Measurements from ENCODE around the gene ATG5.
A peak's percentile ranks its signal among the peaks of the same experiment; 100 is the strongest.

Gene ATG5

DNA sequence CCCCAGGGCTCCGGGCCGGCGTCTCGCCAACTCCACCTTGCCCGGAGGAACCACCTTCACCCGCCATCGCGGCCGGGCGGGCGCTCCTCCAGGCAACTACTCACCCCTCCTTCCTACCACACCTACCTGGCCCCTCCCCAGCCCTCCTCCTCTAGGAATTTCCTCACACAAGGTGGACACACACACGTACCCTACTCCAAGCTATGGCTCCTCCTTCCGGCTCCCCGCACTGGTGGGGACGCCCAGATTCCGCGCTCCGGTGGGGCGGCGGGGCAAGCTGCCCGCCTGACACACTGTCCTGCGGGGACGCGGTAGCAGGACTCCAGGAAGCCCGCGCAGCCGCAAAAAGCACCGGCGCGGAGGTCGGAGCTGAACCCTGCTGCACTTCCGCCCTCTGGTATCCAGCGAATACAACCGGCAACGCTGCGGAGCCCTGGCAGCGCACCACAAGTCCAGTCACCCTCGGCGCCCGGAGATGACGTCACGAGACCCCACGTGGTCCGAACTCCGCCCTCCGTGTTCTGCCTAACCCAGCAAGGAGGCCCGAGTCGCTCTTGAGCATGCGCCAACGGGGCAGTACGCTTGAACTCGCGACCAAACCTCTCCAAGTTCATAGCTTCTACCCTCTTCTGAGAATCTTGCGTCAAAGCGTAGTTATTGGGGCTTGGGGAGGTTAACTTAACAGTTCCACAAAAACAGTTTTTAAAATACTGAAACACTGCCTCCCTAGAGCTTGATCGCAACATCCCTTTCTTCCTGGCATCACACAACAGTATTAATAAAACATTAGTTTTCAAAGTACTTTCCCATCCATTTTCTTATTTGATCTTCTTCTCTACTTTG, at the start of gene ATG5:
ATG5 (minus strand) TSS at position 425 of the 843 bp plus-strand sequence. CDS start 9,552 bp downstream, outside the sequence.
- peak; percentile 84 for DNase-seq (ENCODE audit: low read depth)

DNA sequence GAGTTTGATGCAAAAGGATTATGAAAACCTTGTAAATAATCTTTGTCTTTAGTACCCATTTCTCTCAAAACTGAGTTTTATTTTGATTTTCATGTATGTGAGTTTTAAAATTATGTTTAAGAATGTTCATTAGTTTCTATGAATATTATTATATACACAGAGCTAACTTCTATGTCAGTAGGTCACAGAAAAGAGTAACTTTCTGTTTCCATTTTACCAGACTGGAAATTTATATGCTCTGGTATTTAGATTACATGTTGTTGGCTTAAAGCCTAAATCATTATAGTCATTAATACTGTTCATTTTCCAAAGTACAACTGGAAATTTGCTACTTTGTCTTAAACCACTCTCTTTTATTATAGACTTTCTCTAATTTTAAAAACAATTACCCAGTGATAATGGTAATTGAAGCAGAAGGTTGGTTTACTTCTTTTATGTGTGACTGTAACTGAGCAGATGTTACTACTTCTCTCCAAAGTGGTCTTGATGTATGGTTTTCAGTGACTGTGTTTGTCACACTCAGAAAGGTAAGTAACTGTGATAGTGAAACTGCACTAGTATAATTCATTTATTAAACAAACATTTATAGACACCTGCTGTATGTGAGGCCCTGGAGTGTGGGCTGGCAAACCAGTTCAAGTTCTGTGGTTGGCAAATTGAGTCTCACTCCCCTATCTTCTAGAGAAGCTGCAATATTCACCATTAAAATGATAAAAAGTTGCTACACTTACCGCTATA, 48.1 kb upstream of the ATG5 start:
- DNase-seq (ENCODE audit: low read depth) = no peak

DNA sequence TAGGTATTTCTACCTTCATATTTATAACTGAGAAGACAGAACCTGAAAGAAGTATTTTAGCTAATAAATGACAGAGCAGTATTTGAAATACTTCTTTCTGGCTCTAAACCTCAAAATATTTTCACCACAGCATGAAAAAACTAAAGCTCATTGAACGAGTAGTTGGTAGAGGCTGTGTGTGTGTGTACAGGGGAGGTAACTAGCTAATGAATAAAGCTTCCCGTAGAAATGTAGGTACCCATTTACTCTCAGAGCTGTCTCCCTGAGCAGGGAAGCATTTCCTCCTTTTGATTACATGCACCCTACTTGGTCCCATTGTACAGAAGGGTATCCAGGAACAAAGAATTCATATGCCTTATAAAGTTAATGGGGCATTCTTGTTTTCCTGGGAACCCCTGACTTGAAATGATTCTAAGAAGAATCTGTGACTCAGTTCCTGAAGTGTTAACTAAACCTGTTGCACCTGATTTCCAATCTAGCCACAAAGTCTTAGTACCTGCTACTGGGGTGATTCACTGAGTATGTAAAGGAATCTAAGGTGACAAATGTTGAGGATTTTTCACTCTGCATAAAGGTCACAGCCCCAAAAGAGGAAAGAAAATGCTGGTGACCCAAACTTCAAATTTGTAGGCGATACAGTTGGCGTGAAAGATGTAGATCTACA, 47.4 kb upstream of the ATG5 start:
- DNase-seq (ENCODE audit: low read depth) = no peak

DNA sequence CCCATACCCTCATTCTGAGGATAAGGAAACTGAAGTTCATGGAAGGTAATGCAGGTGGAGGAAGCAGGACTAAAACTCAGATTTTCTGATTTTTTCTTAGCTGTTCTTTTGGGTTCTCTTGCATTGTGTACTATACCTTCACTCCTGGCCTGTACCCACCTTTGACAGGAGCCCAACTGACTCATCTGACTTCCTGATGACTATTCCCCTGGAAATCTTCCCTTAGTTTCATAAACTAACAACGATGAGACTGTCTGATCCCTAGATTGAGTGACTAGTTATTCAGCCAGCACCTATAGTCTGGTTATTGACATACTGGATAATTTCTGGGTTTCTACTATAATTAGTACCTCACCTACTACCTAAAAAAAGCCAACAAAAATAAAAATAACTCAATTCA, 45.1 kb upstream of the ATG5 start:
- DNase-seq (ENCODE audit: low read depth) = no peak

DNA sequence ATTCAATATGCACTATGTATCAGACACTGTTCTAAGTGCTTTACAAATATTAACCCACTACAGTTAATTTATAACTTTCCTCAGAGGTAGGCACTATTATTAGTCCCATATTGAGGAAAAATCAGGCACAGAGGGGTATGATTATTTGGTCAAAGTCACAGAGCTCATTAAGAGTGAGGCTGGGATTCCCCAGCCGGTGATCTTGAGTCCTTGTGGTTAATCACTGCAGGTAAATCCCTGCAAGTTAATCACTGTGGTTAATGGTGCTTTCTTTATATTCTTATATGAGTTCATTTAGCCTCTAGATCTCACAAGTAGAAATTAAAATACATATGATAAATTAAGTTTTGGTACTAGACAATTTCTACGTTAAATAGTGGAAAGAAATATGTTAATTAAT, 44.2 kb upstream of the ATG5 start:
- DNase-seq (ENCODE audit: low read depth) = no peak

DNA sequence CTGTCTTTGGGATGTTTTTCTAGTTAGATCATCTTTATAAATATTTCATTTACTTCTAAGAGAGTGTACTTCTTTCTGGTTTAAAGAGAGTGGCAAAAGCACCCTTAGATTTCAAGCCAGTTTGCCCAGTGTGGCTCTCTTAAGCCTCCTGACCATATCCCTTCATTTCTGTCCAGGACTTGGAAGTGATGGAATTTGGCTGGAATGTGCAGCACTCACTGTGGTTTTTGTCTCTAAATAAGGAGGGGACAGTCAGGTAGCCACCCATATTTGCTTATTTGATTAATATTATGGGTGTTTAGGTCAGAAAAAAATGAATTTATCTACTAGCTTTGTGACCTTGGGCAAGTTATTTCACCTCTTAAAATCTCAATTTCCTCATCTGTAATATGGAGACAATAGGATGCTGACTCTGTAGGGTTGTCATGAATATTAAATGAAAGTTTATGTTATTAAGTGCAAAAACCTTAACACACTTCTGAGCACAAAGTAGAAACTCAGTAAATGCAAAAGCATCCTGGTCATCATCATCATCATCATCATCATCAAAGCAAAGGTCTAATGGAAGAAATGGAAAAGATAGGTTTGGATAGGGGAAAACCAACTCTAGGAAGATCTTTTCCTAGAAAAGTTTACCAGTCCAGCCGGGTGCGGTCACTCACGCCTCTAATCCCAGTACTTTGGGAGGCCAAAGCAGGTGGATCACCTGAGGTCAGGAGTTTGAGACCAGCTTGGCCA, 38.0 kb upstream of the ATG5 start:
- no peak for DNase-seq (ENCODE audit: low read depth)

DNA sequence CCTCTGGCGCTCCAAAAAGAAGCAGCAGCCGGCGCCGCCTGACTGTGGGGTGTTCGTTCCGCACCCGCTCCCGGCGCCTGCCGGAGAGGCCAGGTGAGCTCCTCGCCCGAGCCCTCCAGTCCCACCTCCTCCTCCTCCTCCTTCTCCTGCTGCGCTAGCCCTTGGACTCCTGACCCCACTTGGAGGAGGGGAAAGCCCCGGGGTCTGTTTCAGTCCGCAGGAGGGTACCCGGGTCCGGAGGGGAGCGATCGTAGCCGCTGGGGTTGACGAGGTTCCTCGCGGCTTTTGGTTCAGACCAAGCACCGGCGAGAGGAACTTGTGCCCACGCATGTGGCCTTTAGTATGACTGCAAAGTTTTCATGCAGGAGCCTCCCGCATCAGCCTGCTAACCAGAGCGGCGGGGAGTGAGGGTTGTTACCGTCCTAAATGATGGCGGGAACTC, 35.5 kb upstream of the ATG5 start:
- no peak for DNase-seq (ENCODE audit: low read depth)

DNA sequence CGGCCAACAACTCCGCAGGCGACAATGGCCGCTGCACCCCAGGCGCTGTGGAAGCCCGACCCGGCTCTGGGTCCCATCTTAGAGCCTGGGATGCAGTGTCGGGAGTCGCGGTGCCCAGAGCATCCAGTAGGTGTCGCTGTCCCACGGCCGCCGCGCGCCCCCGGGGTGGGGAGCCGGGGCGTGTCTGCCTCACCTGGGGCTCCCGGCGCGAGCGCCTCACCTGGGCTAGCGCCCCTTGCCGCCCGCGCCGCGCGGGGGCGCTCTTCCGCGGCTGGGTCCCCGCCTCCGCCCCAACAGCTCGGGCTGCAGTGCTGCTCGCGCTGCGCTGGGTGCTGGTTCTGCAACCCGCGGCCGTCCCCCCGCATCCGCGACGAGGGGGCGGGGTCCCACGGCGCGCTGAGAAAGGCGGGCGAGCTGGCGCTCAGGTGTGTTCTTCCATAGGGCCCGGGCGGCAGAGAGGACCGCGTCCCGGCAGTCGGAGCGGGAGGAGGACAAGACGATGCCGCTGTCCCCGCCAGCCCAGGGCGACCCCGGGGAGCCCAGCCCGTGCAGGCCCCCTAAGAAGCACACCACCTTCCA, 34.9 kb upstream of the ATG5 start, which contains the start of gene CRYBG1:
CRYBG1 (plus strand) TSS at position 308 of the 579 bp plus-strand sequence; CDS start at position 500, 192 bp downstream.
- no peak for DNase-seq (ENCODE audit: low read depth)

DNA sequence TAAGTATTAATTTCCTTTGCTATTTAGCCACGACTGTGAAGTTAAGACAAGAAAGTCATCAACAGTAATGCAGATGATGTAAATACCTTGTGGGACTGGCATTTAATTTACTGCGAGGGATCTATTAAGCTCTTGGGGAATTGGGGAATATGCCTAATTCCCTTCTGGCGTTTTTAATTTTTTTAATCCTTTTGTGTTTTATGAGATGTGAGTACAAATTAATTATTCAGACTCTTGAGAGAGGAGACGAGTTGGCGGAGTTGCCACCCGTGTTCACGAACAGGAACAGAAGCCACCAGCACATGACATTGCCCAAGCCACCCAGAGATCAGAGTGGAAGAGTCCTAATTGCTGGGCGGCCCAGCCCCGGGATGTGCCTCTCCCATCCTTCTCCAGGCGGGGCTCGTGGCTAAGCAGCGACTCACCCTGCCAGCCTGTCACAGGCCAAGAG, 34.4 kb upstream of the ATG5 start:
- no peak for DNase-seq (ENCODE audit: low read depth)

DNA sequence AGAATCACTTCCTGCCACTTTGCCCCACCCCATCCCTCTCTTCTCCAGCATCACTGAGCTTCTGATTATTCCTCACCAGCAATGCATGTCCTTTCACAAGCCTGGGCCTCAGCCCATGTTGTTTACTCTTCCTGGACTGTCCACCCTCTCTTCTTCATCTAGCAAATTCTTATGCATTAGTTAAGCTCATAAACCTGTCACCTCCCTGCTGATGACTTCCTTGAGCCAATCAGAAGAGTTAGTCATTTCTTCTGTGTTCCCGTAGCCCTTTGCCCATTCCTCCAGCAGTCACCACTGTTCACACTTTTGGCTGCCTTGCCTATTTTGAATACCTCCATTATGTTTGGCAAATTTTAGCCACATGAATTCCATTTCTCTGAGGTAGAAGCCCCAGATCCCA, 30.8 kb upstream of the ATG5 start:
- peak; percentile 23 for DNase-seq (ENCODE audit: low read depth)

DNA sequence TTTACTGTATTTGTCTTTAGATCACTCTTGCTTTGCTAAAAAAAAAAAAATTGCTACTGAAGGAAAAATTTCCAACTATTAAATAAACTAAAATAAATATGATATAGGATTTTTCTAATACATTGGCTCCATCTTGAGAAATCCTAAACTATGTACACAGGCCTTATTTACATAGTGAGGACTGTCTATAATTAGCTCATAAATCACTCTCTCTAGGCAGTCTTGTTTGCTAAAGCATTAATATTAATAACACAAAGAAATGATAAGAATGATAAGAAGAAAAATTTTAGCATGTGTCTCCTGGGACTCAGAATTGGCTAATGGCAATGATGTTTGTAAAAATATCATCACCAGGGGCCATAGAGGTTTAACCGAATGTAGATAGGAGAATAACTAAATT, 21.7 kb upstream of the ATG5 start:
- DNase-seq (ENCODE audit: low read depth) = no peak

DNA sequence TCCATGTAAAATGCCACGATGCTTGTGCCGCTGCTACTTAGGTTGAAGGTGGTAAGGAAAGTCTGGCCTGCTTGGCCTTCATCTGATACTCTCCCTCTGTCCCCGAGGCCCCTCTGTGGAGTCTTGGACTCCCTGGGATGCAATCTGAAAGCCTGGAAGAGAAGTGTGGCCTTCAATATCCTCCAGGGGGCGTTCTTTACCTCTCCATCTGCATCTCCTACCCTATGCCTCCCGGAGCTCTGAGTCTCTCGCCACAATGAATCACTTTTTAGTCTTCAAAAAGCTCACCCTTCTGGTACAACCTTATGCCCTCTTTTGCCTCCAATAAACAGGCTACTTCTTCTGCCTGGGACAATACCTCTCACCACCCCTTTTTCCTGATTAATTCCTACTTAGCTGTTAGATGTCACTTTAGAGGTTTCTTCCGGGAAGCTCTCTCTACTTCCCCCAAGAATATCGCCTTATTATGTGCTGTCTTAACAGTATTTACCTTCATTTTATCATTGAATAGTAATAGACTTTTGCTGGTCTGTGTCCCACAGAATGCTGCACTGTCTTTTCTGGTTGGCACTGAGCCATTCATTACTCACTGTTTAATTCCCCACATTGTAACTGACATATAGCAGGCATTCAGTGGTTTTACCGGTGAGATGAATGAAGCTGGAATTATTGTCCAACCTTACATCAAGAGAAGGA, 13.9 kb upstream of the ATG5 start:
- no peak for DNase-seq (ENCODE audit: low read depth)

DNA sequence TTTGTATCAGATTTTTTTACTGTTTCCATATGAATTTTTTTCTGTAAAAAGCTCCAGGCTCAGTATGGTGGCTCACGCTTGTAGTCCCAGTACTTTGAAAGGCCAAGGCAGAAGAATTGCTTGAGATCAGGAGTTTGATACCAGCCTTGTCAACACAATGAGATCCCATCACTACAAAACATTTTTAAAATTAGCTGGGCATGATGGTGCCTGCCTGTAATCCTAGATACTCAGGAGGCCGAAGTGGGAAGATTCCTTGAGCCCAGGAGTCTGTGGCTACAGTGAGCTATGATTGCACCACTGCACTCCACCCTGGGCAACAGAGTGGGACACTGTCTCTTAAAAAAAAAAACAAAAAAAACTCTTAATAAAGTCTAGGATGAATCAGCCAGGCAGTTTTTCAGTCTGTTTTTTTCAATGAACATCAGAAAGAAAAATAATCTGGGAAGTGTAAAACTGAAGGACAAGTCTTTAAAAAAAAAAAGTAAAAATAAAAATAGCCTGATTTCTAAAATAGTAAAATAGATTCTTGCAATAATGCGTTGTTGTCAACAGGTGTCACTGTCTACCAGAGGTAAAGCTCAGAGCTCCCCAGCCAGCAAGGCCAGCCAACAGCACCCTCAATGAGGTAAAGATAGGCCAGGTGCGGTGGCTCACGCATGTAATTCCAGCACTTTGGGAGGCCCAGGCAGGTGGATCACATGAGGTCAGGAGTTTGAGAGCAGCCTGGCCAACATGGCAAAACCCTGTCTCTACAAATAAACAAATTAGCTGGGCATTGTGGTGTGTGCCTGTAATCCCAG, 9.3 kb upstream of the ATG5 start:
- no peak for DNase-seq (ENCODE audit: low read depth)

DNA sequence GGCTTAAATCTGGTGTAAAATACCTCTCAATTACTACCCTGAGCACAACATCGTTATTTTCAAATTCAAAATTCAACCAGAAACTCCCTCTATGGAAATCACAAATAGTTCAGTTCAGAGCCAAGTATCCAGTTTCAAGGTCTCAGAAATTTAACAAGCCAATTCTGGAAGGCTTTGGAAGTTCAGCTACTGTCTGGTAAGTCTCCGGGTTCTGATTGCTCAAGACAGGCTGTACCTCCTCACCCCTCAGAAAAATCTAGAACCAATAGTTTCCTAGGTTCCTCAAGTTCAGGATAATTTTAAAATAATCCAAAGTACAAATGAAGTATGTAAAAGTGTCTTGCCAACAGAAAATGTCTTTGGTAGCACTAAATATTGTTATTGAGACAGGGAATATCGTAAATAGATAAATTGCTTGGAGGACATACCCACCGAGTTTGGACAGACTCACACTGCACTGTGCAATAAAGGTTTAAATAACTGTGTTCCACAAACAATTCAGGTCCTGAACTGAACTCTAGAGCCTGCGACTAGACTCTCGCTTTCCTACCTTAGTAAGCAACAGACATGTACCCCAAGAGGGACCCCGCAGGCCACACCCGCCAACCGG, 729 bp downstream of the ATG5 start:
- no peak for DNase-seq (ENCODE audit: low read depth)

DNA sequence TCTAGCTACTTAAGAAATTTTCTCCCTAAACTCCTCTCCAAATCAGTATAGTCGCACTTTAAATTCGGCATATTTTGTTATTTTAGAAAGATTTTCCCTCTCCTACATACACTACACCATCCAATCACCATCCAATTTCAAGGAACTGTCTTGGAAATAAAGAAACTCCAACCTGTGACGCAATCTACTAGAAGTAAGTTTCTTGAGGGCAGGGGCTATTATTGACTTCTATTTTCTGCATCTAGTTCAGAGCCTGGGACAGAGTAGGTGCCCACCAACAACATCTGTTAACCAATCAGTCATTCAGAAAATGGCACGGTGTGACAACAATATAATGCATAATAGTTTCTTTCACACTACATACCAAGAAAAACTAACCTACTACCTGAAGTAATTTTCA, 3.6 kb downstream of the ATG5 start:
- DNase-seq (ENCODE audit: low read depth) = no peak

DNA sequence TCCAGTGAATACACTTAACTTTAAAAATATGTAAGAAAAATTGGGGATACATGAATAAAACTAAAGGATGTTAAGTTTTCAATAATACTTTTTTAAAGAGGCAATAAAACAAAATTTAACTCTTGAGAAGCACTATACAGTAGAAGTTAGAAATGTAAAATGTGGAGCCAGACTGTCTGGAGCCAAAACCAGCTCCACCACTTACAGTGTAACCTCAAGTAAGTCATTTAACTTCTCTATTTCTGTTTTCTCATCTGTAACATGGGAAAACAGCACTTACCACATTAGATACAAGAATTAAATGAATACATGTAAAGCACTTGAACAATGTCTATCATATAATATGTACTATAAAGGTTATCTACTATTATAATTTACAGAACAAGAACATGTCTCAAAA, 6.7 kb downstream of the ATG5 start:
- DNase-seq (ENCODE audit: low read depth) = no peak

DNA sequence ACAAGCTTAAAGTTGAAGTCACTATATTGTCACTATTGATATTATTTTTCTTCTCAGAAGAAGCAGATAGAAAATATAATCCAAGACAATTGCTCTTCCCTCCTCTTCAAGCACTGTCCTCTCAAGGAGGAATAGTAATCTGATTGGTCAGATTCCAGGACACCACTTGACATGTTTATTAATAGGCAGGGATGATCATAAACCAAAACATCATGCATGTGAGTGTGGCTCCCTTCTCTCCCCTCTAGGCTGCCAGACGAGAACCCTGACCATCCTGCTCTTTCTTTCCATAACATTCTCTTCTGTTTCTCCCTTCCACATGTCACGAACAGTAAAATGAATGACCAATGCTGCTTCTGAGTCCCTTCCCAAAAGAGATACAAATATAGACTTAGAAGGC, 7.5 kb downstream of the ATG5 start:
- no peak for DNase-seq (ENCODE audit: low read depth)

DNA sequence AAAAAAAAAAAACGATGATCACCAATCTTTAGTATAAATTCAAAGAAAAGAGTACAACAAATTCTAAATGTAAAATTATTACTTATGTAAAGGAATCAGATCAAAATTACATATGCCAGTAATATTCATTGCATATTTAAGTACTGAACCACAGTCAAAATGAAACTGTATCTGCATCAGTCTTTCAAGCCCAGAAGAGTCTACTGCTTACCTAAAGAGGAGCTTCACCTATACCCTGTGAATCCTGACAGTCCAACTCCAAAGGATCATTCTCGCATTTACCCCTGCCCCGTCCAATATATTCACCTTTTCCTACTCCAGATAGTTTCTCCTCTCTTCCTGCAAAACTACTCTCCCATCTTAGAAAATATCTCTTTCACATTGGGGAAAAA, 9.2 kb downstream of the ATG5 start:
- DNase-seq (ENCODE audit: low read depth) = no peak

DNA sequence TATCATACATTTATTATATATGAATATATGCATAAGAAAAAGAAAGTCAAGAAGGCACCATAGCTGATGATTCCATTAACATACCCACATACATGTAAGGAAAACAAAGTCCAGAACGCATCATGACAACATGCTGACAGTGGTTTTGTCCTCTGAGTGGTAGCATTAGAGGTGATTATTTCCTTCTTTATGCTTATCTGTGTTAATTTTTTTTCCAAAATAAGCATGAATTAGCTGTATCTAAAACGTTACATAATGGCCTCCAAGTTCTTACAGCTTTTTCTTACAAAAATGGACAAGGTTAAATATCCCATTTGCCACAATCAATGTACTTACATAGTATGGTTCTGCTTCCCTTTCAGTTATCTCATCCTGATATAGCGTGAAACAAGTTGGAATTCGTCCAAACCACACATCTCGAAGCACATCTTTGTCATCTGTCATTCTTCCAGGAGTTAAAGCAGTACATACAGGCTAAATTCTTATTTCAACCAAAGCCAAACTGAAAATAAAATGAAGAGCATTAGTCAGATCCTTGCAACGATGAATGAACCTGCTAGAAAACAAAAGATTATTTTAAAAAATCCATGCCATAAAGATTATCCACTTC, 9.7 kb downstream of the ATG5 start:
- no peak for DNase-seq (ENCODE audit: low read depth)
